Measurements from ENCODE around the gene GRIA3.
"Not testable (repeated sequence)": the region's sequence is repeated elsewhere in the genome, so short reads cannot be mapped to it uniquely, and the experiment has no call there.

GRIA3 gene

GRCh38 chrX:123475068-123475724, 291.1 kb downstream of the GRIA3 start:
- DNase-seq = no peak

- DNase-seq = no peak
Observed at GRCh38 chrX:123476611-123477219, 292.6 kb downstream of the GRIA3 start.

GRCh38 chrX:123477673-123478072, 293.6 kb downstream of the GRIA3 start:
- no peak for DNase-seq

GRCh38 chrX:123481913-123482851, 298.1 kb downstream of the GRIA3 start:
- DNase-seq = no peak

GRCh38 chrX:123486297-123486696, 302.2 kb downstream of the GRIA3 start:
- no peak for DNase-seq

- DNase-seq = no peak
Observed at GRCh38 chrX:123487236-123487635, 303.2 kb downstream of the GRIA3 start.

- no peak for DNase-seq
Observed at GRCh38 chrX:123487669-123488068, 303.6 kb downstream of the GRIA3 start.

GRCh38 chrX:123489011-123489410, 304.9 kb downstream of the GRIA3 start:
- DNase-seq = no peak

GRCh38 chrX:123493857-123494256, 309.8 kb downstream of the GRIA3 start:
- DNase-seq = no peak

GRCh38 chrX:123499787-123500186, 315.7 kb downstream of the GRIA3 start:
- no peak for DNase-seq

- no peak for DNase-seq
Observed at GRCh38 chrX:123504047-123504446, 320.0 kb downstream of the GRIA3 start.

GRCh38 chrX:123504630-123505270, 320.7 kb downstream of the GRIA3 start:
- no peak for DNase-seq

- DNase-seq = no peak
Observed at GRCh38 chrX:123513585-123514278, 329.7 kb downstream of the GRIA3 start.

GRCh38 chrX:123514279-123514640, 330.2 kb downstream of the GRIA3 start:
- peak in 1 of 3 donors; percentile 0 for DNase-seq

GRCh38 chrX:123518791-123519190, 334.7 kb downstream of the GRIA3 start:
- DNase-seq = no peak

GRCh38 chrX:123525123-123525725, 341.1 kb downstream of the GRIA3 start:
- no peak for DNase-seq

GRCh38 chrX:123530726-123531125, 346.6 kb downstream of the GRIA3 start:
- DNase-seq = not testable (repeated sequence)

All from suppressor macrophage treated with lipopolysaccharide for 1 hour (primary cell).